ENCODE results near the gene ADAM15. TPM values are rescaled to one million over a fixed set of nuclear protein-coding genes. Genes with fewer than 3 reads are reported as not detected.

ADAM15 gene
- total RNA-seq, 2 donors from 2014 or later: 101 to 228 TPM

GRCh38 chr1:155079210-155079486, 28.0 kb downstream of the ADAM15 start:
- no peak for TF ChIP-seq CTCF (IDR thresholded peaks at IDR 0.05)
- no peak for DNase-seq
- Histone ChIP-seq H3K9ac (ENCODE audit: low read depth in 2 of 2, low read length in 2 of 2) (peak overlapping the region; percentile 56 to 69), H3K9me3 (no peaks in the 10 kb centered on the region), H3K4me3 (peak overlapping the region; percentile 48), H3K4me1 (peaks cover 44% of the 10 kb centered on the region), H3K27me3 (peaks cover 23% of the 10 kb centered on the region), H3K36me3 (no peaks in the 10 kb centered on the region), H3K27ac (no peak overlapping the region)
- intact Hi-C loops (cut with DNase I): no loop called here

- intact Hi-C loops (cut with DNase I): no loop called here
- Histone ChIP-seq H3K4me3 (peak overlapping the region; percentile 48), H3K4me1 (peaks cover 49% of the 10 kb centered on the region), H3K36me3 (no peaks in the 10 kb centered on the region), H3K27me3 (peaks cover 23% of the 10 kb centered on the region), H3K9me3 (no peaks in the 10 kb centered on the region), H3K9ac (ENCODE audit: low read depth in 2 of 2, low read length in 2 of 2) (peak overlapping the region; percentile 56 to 86), H3K27ac (no peak overlapping the region)
- TF ChIP-seq CTCF (IDR thresholded peaks at IDR 0.05): no peak
- peak; percentile 47 for DNase-seq
Observed at GRCh38 chr1:155079487-155080311, 28.6 kb downstream of the ADAM15 start.

GRCh38 chr1:155080312-155081228, 29.5 kb downstream of the ADAM15 start:
- Histone ChIP-seq H3K36me3 (no peaks in the 10 kb centered on the region), H3K9me3 (no peaks in the 10 kb centered on the region), H3K27ac (peak overlapping the region; percentile 95), H3K9ac (ENCODE audit: low read depth in 2 of 2, low read length in 2 of 2) (peak overlapping the region; percentile 56 to 86), H3K4me3 (peak overlapping the region; percentile 48), H3K27me3 (peaks cover 23% of the 10 kb centered on the region), H3K4me1 (peaks cover 49% of the 10 kb centered on the region)
- peak; percentile 62 for DNase-seq
- TF ChIP-seq CTCF (IDR thresholded peaks at IDR 0.05): no peak
- intact Hi-C loops (cut with DNase I): no loop called here

- Histone ChIP-seq H3K27ac (peak overlapping the region; percentile 95), H3K9ac (ENCODE audit: low read depth in 2 of 2, low read length in 2 of 2) (peak overlapping the region; percentile 48 to 86), H3K4me3 (peak overlapping the region; percentile 48), H3K27me3 (peaks cover 23% of the 10 kb centered on the region), H3K4me1 (peaks cover 49% of the 10 kb centered on the region), H3K9me3 (no peaks in the 10 kb centered on the region), H3K36me3 (no peaks in the 10 kb centered on the region)
- TF ChIP-seq CTCF (IDR thresholded peaks at IDR 0.05): no peak
- intact Hi-C loops (cut with DNase I): no loop called here
- DNase-seq: peak; percentile 63
Observed at GRCh38 chr1:155081472-155082300, 30.6 kb downstream of the ADAM15 start.
